ENCODE results near the gene TMEM52. TPM values are rescaled to one million over a fixed set of nuclear protein-coding genes. Genes with fewer than 3 reads are reported as not detected.

Gene TMEM52
- total RNA-seq, 2 donors from 2014 or later, result 7.8 to 43.3 TPM

GRCh38 chr1:1915911-1916840 lies 2.9 kb downstream of the TMEM52 start:
- intact Hi-C loops (cut with DNase I), result no loop called here

GRCh38 chr1:1914971-1915692 lies 3.9 kb downstream of the TMEM52 start, which contains the start of gene CALML6:
Gene CALML6, plus strand, starts transcription at chr1:1915260. Its CDS starts 21 bp downstream, at chr1:1915281.
- TF ChIP-seq CTCF (IDR thresholded peaks at IDR 0.05) (no peak), POLR2A (IDR thresholded peaks at IDR 0.05) (no peak), POLR2AphosphoS5 (IDR thresholded peaks at IDR 0.05) (no peak)
- Histone ChIP-seq H3K36me3 (no peaks in the 10 kb centered on the region), H3K4me1 (replicated peaks) (no peaks in the 10 kb centered on the region), H3K9me3 (no peaks in the 10 kb centered on the region), H3K27ac (no peak within 1 kb of the TSS), H3K27me3 (replicated peaks; ENCODE audit: insufficient read depth) (no peaks in the 10 kb centered on the region), H3K4me3 (no peak within 1 kb of the TSS)
- intact Hi-C loops (cut with DNase I), result no loop called here
- no peak for DNase-seq (ENCODE audit: low spot score)
- 82% methylated on average over 15 of the region's 15 CpGs for WGBS

More at GRCh38 chr1:1915911-1916840, 2.9 kb downstream of the TMEM52 start:
- no peak overlapping the region for H3K4me3 ChIP-seq
- DNase-seq (ENCODE audit: low spot score), result no peak
- no peak overlapping the region for H3K27ac ChIP-seq
- 79% methylated on average over 23 of the region's 23 CpGs for WGBS
- H3K27me3 ChIP-seq (replicated peaks; ENCODE audit: insufficient read depth), result no peaks in the 10 kb centered on the region
- H3K36me3 ChIP-seq, result no peaks in the 10 kb centered on the region
- no peaks in the 10 kb centered on the region for H3K4me1 ChIP-seq (replicated peaks)
- H3K9me3 ChIP-seq, result no peaks in the 10 kb centered on the region
- no peak for TF ChIP-seq POLR2AphosphoS5 (IDR thresholded peaks at IDR 0.05)
- no peak for TF ChIP-seq POLR2A (IDR thresholded peaks at IDR 0.05)
- TF ChIP-seq CTCF (IDR thresholded peaks at IDR 0.05), result no peak

GRCh38 chr1:1914101-1914970 lies 4.7 kb downstream of the TMEM52 start:
- WGBS, result 57% methylated on average over 20 of the region's 20 CpGs
- intact Hi-C loops (cut with DNase I), result no loop called here
- TF ChIP-seq CTCF (IDR thresholded peaks at IDR 0.05), result no peak
- no peak for TF ChIP-seq POLR2A (IDR thresholded peaks at IDR 0.05)
- no peak for TF ChIP-seq POLR2AphosphoS5 (IDR thresholded peaks at IDR 0.05)
- no peak for DNase-seq (ENCODE audit: low spot score)
- Histone ChIP-seq H3K9me3 (no peaks in the 10 kb centered on the region), H3K27me3 (replicated peaks; ENCODE audit: insufficient read depth) (no peaks in the 10 kb centered on the region), H3K27ac (no peak overlapping the region), H3K4me3 (no peak overlapping the region), H3K4me1 (replicated peaks) (no peaks in the 10 kb centered on the region), H3K36me3 (no peaks in the 10 kb centered on the region)

- TF ChIP-seq POLR2AphosphoS5 (IDR thresholded peaks at IDR 0.05) (no peak), POLR2A (IDR thresholded peaks at IDR 0.05) (no peak), CTCF (IDR thresholded peaks at IDR 0.05) (no peak)
- peaks cover 5% of the 10 kb centered on the region for H3K4me1 ChIP-seq (replicated peaks)
- 88% methylated on average over 13 of the region's 13 CpGs for WGBS
- no peaks in the 10 kb centered on the region for H3K27me3 ChIP-seq (replicated peaks; ENCODE audit: insufficient read depth)
- DNase-seq (ENCODE audit: low spot score), result no peak
- no peak overlapping the region for H3K27ac ChIP-seq
- H3K9me3 ChIP-seq, result no peaks in the 10 kb centered on the region
- intact Hi-C loops (cut with DNase I), result no loop called here
- no peaks in the 10 kb centered on the region for H3K36me3 ChIP-seq
- H3K4me3 ChIP-seq, result no peak overlapping the region
Measured at GRCh38 chr1:1911350-1912041, 7.6 kb downstream of the TMEM52 start.

Measured in prostate gland (tissue), 2 donors.